Islet precursor cell (in vitro differentiated cells): ENCODE data around the gene MTA3.

Experiments used
- DNase-seq: peaks from one replicate; pipeline ENCODE4 v3.0.0-alpha.2; 2018

MTA3 gene

DNA sequence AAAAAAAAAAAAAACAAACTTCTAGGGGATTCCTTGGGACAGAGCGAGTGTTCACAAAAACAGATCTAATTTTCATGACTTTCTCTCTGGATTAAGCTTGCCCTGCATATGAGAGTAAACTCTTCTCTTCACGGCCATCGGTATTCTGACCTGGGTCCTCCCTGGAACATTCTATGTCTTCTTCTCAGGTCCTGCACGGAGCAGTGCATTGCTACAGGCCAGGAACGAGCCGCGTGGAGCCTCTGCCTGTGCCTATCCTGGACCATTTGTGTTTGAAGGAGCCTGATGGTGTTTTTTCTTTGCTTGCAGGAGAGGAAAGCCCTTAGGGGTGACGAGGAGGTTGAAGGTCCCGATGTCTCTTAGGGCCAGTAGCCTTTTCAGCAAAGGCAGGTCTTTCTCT lies 197.3 kb downstream of the MTA3 start:
- DNase-seq = no peak

DNA sequence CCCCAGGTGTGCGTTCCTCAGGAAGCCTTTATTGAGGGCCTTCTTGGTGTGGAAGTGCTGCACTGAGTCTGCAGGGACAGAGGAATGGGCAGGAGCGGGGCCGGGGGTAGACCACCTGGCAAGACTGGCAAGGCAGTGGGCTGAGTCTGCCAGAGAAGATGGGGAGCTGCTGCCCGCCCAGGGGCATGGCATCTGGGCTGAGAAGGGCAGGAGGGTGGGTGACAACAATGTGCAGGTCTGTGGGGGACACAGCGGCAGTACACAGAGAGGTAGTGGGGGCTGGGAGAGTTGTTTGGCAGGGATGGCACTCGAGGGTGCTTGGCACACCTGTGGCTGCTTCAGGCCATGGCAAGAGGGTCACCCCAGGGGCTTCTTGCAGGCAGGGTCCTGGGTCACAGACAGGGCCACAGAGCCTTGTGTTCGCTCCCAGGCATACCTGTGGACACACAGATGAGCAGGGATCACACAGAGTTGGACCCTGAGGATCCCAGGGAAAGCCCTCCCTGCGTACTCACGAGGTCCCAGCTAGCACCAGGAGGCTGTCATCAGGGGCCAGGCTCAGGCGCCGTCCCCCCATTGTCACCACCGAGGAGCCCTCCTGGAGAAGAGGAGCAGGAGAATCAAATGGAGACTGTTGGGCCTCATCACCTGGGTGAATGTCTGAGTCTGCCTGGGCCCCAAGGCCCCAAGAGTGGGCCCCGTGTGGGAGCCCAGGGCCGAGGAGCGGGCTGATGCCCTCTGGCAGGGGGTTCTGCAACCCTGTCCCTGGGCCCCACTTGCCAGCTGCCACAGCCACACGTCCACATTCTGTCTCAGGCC lies 198.9 kb downstream of the MTA3 start:
- DNase-seq = peak; percentile 47

DNA sequence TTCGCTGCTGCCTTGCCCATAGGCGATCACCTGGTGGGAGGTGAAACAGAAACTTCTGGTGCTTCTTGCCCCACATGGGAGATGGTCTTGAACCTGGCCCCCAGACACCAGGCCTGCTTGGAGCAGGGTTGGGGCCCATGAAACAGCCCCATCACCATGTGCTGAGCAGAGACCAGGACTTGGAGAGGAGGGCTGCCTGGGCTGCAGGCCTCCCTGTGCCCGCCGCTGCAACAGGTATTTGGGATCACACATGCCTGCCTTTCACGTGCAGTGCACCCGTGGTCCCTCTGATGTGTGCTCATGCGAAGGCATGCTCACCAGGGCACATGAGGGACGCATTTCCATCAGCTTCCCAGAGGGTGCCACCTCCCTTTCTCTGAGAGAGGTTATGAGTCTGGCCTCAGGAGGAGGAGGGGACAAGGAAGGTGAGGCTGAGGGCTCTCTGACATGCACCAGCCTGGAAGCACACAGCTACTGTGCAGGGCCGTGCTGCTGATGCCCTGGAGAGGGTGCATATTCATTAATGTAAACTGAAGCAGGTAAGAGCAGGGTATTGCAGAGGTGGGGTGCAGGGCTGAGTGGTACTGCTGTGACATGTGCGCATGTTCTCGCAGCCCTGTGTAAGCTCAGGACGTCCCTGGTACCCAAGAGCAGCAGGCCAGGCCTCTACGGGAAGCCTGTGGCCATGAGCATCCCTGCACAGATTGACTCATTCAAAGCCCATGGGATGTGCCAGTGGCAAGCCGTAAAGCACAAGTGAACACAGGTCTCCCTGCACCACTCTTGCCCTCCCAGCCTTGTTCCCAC lies 199.7 kb downstream of the MTA3 start:
- peak; percentile 51 for DNase-seq

DNA sequence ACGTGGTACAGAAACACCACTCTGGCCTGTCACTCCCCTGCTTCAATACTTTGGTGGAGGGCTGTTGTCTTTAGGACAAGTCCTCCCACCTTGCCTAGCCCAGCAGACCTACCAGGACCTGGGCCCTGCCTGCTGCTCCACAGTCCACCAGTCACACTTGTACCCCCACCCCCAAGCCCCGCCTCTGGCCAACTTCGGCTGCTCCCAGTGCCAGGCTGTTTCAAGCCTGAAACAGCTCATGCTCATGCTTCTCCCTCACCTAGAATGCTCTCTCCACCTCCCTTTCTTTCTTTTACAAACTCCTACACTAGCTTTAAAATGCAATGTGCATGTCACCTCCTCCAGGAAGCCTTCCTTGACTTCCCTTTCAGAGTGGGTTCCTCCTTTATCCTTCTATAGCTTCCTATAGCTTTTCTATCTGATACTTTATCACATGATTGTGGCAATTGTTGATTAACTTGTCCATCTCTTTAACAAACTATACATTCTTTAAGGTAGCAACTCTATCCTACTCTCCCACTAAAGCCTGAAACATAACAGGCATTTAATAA lies 200.3 kb downstream of the MTA3 start:
- DNase-seq = no peak

DNA sequence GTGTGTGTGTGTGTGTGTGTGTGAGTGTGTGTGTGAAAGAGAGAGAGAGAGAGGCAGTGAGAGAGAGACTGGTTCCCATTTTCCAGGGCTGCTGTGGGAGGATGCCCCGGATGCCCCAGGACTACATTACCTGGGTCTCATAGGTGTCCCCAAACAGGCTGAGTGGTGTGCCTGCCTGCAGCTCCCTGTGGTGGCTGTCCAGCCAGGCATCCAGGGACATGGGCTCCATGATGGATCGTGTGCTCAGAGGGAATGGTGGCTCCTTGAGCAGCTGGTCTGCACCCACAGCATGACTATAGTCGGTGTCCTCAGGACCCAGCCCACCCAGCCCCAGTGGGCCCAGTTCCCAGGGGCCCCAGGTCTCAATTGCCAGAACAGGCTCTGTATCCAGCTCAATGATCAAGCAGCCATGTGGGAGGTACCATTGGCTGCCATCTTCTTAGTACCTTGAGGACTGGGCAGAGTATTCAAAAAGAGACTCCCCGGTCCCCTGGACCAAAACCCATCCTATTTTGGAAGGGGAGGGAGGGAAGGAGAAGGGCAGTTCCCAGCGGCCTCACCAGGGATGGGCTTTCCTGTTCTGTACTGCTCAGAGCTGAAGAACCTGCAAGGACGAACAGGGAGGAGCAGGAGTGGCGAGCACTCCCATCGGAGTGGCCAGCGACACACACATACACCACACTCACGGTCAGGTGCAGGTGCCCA lies 201.3 kb downstream of the MTA3 start:
- peak; percentile 44 for DNase-seq

DNA sequence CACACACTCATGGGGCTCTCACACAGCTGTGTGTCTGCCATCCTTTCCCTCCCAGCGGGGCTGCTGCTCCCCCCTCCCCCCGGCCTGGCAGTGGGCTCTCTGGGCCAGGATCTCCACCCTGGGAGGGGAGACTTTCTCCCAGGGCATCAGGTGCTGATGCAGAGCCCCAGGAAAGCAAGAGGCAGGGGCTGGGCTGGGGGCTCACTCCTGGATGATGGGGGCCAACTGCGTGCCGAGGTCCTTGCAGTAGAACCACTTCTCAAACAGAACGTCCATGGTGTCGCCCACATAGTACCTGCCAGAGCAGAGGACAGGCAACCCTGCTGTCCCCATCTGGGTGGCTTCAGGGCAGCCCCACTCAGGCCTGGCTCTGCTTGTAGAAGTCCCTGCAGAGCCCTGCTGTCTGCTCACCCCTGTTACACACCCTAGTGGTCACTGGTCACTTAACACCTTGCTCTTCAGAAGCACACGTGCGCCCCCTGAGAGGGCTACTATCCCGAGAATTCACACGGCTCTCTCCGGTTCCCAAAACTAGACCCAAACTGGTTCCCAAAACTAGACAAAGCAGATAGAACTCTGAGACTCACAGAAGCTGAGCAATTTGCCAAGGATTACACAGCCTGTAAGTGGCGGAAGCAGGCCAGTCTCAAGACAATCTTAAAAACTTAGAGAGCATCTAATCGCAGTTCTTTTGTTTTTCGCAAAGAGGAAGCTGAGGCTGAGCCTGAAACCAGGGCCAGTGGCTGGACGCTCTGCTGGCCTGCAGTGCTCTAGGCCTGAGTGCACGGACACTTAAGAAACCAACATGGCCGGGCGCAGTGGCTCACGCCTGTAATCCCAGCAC lies 202.1 kb downstream of the MTA3 start:
- peak; percentile 83 for DNase-seq

- no peak for DNase-seq
These were observed 203.2 kb downstream of the MTA3 start for GRCh38 chr2:42771546-42772153.

DNA sequence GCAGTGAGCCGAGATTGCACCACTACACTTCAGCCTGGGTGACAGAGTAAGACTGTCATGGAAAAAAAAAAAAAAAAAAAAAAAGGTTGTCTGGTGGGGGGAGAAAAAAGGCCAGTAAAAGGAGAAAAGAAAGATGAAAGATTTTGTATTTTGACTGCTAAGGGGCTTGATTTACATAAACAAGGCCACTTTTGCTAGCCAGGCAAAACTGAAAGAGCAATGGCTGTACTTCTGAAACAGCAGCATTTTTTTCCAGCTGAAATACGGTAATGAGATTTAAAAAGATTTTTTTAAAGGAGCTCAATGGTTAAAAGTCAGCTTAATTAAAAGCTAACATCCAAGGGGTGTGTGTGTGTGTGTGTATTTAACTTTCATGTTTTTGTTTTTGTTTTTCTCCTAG lies 206.8 kb downstream of the MTA3 start:
- no peak for DNase-seq

DNA sequence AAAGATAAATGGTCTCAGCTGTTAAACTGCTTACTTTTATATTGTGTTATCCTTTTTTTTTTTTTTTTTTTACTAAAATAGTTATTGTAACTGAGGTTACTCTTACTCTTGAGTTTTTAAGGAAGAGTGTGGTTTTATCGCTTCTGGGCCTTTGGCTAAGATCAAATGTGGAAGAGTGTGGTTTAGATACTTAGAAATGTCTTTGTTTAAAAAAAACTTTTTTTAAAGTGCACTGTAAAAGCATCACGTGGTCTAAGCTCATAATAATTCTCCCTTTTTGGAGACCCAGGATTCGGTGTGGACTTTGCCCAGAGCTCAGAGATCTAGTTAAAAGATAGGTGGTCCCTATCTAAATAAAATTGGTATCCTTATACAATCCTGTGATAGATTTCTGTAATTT lies 207.4 kb downstream of the MTA3 start:
- no peak for DNase-seq

GRCh38 chr2:42777883-42778805 lies 209.7 kb downstream of the MTA3 start:
- DNase-seq = no peak

- DNase-seq = no peak
These were observed 212.7 kb downstream of the MTA3 start for GRCh38 chr2:42781181-42781580.

DNA sequence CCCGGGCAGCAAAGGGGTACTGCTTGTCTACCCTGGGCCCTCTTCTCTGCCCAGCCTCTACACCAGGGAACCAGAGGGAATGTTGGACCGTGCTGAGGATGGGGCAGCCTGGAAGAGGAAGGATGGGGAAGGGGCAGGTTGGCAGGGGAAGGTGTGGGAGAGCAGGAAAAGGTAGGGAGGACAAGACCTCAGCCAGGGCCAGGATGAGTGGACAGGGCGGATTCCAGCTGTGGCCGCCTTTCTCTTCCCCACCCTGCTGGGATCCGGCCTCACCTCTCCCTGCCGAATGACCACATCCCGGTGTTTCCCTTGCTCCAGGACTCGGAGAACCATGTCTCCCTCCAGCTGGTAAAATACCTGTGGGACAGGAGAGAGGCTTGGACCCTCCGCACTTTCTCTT lies 215.1 kb downstream of the MTA3 start:
- peak; percentile 36 for DNase-seq

GRCh38 chr2:42784204-42784880 lies 215.9 kb downstream of the MTA3 start:
- peak; percentile 44 for DNase-seq

GRCh38 chr2:42786561-42787345 lies 218.3 kb downstream of the MTA3 start:
- peak; percentile 58 for DNase-seq

DNA sequence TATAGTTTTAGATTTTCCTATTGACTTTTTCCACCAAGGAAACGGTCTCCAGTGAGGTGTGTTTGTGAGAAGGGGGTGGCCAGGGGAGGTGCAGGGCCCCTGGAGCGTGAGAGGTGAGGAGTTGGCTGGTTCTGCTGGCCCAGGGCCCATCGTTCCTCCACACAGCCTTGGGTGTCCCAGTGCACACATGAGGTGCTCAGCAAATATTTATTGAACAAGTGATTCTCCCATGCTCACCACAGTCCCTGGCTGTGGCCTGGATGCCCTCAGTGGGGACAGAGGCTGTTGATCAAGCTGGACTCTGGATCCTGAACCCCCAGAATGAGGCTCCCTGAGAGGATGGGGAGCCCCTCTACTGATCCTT lies 219.0 kb downstream of the MTA3 start:
- DNase-seq = no peak

- peak; percentile 46 for DNase-seq
These were observed 219.5 kb downstream of the MTA3 start for GRCh38 chr2:42787788-42788477.

DNA sequence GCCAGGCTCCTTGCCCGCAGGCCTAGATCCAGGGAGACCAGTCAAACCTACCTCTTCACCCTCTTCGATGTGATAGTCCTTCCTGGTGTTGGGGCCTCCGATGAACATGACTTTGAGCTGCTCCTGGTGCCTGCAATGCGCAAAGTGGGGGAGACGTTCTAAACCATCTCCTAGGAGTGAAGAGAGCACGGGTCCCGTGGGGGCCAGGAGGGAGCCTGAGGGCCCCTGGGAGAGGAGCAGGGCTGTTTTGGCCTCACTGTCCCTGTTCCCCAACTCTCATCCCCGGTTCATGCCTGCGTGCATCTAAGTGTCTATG lies 220.0 kb downstream of the MTA3 start:
- DNase-seq = no peak

DNA sequence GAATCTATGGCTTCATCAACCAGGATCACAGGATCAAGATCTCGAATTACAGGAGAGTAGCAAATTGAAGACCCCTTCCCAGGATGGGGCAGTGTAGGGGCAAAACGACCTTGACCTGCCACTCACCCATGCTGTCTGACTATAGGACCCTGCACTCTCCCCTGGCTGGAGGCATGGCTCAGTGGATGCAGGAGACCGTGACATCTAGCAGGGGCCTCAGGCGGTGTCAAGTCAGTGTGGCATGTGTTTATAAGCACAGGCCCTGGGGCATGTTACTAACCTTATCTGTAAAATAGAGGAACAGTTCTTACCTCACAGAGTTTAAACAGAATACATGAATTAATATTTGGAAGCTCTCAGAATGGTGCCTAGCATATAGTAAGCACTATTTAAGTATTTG lies 220.4 kb downstream of the MTA3 start:
- peak; percentile 38 for DNase-seq

- DNase-seq = peak; percentile 43
These were observed 221.3 kb downstream of the MTA3 start for GRCh38 chr2:42789751-42790150.
